ENCODE measurements around the gene CDHR4. TPM values are rescaled to one million over a fixed set of nuclear protein-coding genes. Genes with fewer than 3 reads are reported as not detected.
A peak's percentile ranks its signal among the peaks of the same experiment; 100 is the strongest.

CDHR4 gene
- polyA plus RNA-seq, 3 donors: not detected

- H3K27me3 ChIP-seq (ENCODE audit: control insufficient read depth in 2 of 2, insufficient read depth in 2 of 2, low read length in 2 of 2): no peaks in the 10 kb centered on the region
- no peak overlapping the region for H3K4me3 ChIP-seq (replicated peaks in 1 of 3; ENCODE audit: low read depth in 2 of 3, low read length in 3 of 3)
- Mint-ChIP-seq H3K27ac (peak overlapping the region in 2 of 7 donors; percentile 30 to 50), H3K36me3 (peaks cover 41 to 64% of the 10 kb centered on the region in 2 donors), H3K4me3 (no peak overlapping the region), H3K27me3 (ENCODE audit: low read depth in 3 of 3) (peaks cover 0 to 3% (median 0%) of the 10 kb centered on the region in 3 donors), H3K9me3 (no peaks in the 10 kb centered on the region), H3K4me1 (no peaks in the 10 kb centered on the region)
- TF ChIP-seq CTCF (IDR thresholded peaks at IDR 0.05): no peak
- peaks cover 39 to 70% of the 10 kb centered on the region in 2 donors for H3K36me3 ChIP-seq (replicated peaks in 1 of 2; ENCODE audit: control insufficient read depth in 1 of 2, insufficient read depth in 2 of 2, low read length in 2 of 2)
- no peak for DNase-seq
- peaks cover 89% of the 10 kb centered on the region for H4K20me1 ChIP-seq (ENCODE audit: insufficient read depth, low read length)
- H3K4me2 ChIP-seq (replicated peaks; ENCODE audit: extremely low read depth, low read length, poor library complexity, severe bottlenecking): no peak overlapping the region
- no peak overlapping the region for H3K9ac ChIP-seq (ENCODE audit: insufficient read depth, low read length, poor library complexity, severe bottlenecking)
- intact Hi-C loops (cut with micrococcal nuclease): no loop called here
- H2AFZ ChIP-seq (ENCODE audit: insufficient read depth, low read depth, low read length, poor library complexity, severe bottlenecking): no peak overlapping the region
- no peaks in the 10 kb centered on the region for H3K9me3 ChIP-seq (replicated peaks in 1 of 2; ENCODE audit: control insufficient read depth in 1 of 2, insufficient read depth in 1 of 2, low read length in 2 of 2)
- no peak overlapping the region for H3K27ac ChIP-seq (ENCODE audit: low read depth in 1 of 2, low read length in 2 of 2)
- H3K79me2 ChIP-seq (ENCODE audit: insufficient read depth, low read length): peaks cover 40% of the 10 kb centered on the region
- 100% methylated on average over 3 of the region's 13 CpGs for WGBS (ENCODE audit: insufficient coverage)
- no peaks in the 10 kb centered on the region for H3K4me1 ChIP-seq (ENCODE audit: control insufficient read depth in 1 of 2, insufficient read depth in 2 of 2, low read length in 2 of 2)
Observed at GRCh38 chr3:49747792-49748480, 51.7 kb downstream of the CDHR4 start.

GRCh38 chr3:49745986-49746385, 53.7 kb downstream of the CDHR4 start:
- Histone ChIP-seq H3K27me3 (ENCODE audit: control insufficient read depth in 2 of 2, insufficient read depth in 2 of 2, low read length in 2 of 2) (no peaks in the 10 kb centered on the region), H3K4me1 (ENCODE audit: control insufficient read depth in 1 of 2, insufficient read depth in 2 of 2, low read length in 2 of 2) (no peaks in the 10 kb centered on the region), H3K9ac (ENCODE audit: insufficient read depth, low read length, poor library complexity, severe bottlenecking) (no peak overlapping the region), H2AFZ (ENCODE audit: insufficient read depth, low read depth, low read length, poor library complexity, severe bottlenecking) (no peak overlapping the region), H3K9me3 (replicated peaks in 1 of 2; ENCODE audit: control insufficient read depth in 1 of 2, insufficient read depth in 1 of 2, low read length in 2 of 2) (no peaks in the 10 kb centered on the region), H4K20me1 (ENCODE audit: insufficient read depth, low read length) (peaks cover 76% of the 10 kb centered on the region), H3K4me2 (replicated peaks; ENCODE audit: extremely low read depth, low read length, poor library complexity, severe bottlenecking) (no peak overlapping the region), H3K27ac (ENCODE audit: low read depth in 1 of 2, low read length in 2 of 2) (no peak overlapping the region), H3K79me2 (ENCODE audit: insufficient read depth, low read length) (peaks cover 39% of the 10 kb centered on the region), H3K36me3 (replicated peaks in 1 of 2; ENCODE audit: control insufficient read depth in 1 of 2, insufficient read depth in 2 of 2, low read length in 2 of 2) (peaks cover 43 to 84% of the 10 kb centered on the region in 2 donors), H3K4me3 (replicated peaks in 1 of 3; ENCODE audit: low read depth in 2 of 3, low read length in 3 of 3) (no peak overlapping the region)
- H3K4me3 Mint-ChIP-seq: no peak overlapping the region
- H3K9me3 Mint-ChIP-seq: no peaks in the 10 kb centered on the region
- no peak for TF ChIP-seq CTCF (IDR thresholded peaks at IDR 0.05)
- no peak for DNase-seq
- intact Hi-C loops (cut with micrococcal nuclease): no loop called here
- WGBS (ENCODE audit: insufficient coverage): no CpG with 5 or more reads among the region's 2 CpGs
- no peaks in the 10 kb centered on the region for H3K4me1 Mint-ChIP-seq
- peak overlapping the region in 1 of 7 donors; percentile 11 for H3K27ac Mint-ChIP-seq
- peaks cover 41 to 76% of the 10 kb centered on the region in 2 donors for H3K36me3 Mint-ChIP-seq
- H3K27me3 Mint-ChIP-seq (ENCODE audit: low read depth in 3 of 3): peaks cover 0 to 3% (median 0%) of the 10 kb centered on the region in 3 donors

Small RNA genes lying within 50 kb of the gene (small RNA-seq; reads per million reads assigned to genes)
- gene COX6CP14 (ENCODE audit: insufficient read length, low read depth): not detected

Other genes with a start within 250 kb of the CDHR4 start
- gene BSN, start 245.4 kb downstream of the CDHR4 start, polyA plus RNA-seq: not detected
- gene APEH, start 125.5 kb downstream of the CDHR4 start, polyA plus RNA-seq: 100 to 1,000 TPM in 1 of 3 donors, 10 to 100 TPM in 2; 66.1 to 105 (median 92.6) TPM
- gene MST1, start 110.4 kb downstream of the CDHR4 start, polyA plus RNA-seq: 10 to 100 TPM in 1 of 3 donors, under 1 TPM in 1, not detected in 1; 0.28 to 17.8 TPM
- gene RNF123, start 110.3 kb downstream of the CDHR4 start, polyA plus RNA-seq: 10 to 100 TPM; 11.1 to 46.2 (median 15.7) TPM
- under 1 TPM in 1 of 3 donors, not detected in 2; 0.96 TPM for gene AMIGO3, start 80.2 kb downstream of the CDHR4 start, polyA plus RNA-seq
- 10 to 100 TPM; 14.7 to 17.6 (median 17.6) TPM for gene GMPPB, start 75.9 kb downstream of the CDHR4 start, polyA plus RNA-seq
- 10 to 100 TPM; 15.8 to 27.1 (median 16.1) TPM for gene IP6K1, start 13.3 kb downstream of the CDHR4 start, polyA plus RNA-seq
- gene INKA1, start 3.4 kb upstream of the CDHR4 start, polyA plus RNA-seq: 1 to 10 TPM in 2 of 3 donors, under 1 TPM in 1; 0.43 to 1.3 (median 1.3) TPM
- gene UBA7, start 14.1 kb upstream of the CDHR4 start, polyA plus RNA-seq: 100 to 1,000 TPM in 1 of 3 donors, 10 to 100 TPM in 2; 39.1 to 399 (median 43.7) TPM
- gene TRAIP, start 56.7 kb upstream of the CDHR4 start, polyA plus RNA-seq: 1 to 10 TPM in 1 of 3 donors, under 1 TPM in 2; 0.68 to 1.1 (median 0.95) TPM
- gene CAMKV, start 70.0 kb upstream of the CDHR4 start, polyA plus RNA-seq: under 1 TPM in 2 of 3 donors, not detected in 1; 0.03 to 0.10 TPM
- under 1 TPM in 1 of 3 donors, not detected in 2; 0.25 TPM for gene MST1R, start 104.0 kb upstream of the CDHR4 start, polyA plus RNA-seq
- gene MON1A, start 129.9 kb upstream of the CDHR4 start, polyA plus RNA-seq: 1 to 10 TPM; 5.4 to 6.6 (median 6.1) TPM
- 100 to 1,000 TPM in 1 of 3 donors, 10 to 100 TPM in 2; 11.3 to 137 (median 17.8) TPM for gene RBM6, start 140.3 kb upstream of the CDHR4 start, polyA plus RNA-seq

All from CD14-positive monocyte (primary cell).